Femur (tissue), 1 donor: ENCODE data around the gene LPO.

Experiments used
- DNase-seq: peaks from one replicate; pipeline ENCODE4 v3.0.0-alpha.2; 2017

LPO gene

DNA sequence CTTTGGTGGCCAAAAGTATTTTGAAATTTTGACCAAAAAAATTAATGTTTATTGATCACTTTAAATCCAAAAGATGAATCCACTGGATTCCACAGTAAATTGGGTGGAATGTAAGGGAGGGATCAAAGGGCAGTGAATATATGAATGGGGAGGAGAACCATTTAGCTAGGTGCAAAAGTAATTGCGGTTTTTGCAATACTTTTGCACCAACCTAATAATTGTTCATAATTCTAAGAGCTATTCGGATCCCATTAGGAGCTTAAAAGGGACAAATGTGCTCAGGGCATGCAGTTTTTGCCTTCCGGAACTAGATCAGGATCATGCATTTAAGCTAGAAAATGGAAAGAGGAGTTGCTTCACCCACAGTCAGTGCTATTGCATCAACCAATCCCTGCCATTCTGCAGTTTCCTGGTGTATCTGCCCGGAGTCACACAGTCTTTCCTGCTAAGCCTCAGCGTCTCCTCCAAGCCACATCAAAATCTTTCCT lies at the start of gene LPO:
Gene LPO, plus strand, starts transcription at position 438 of the 488 bp plus-strand sequence. CDS start 4,396 bp downstream, outside the sequence.
- no peak for DNase-seq

- DNase-seq, result peak; percentile 72
These were observed 48.8 kb upstream of the LPO start for GRCh38 chr17:58189436-58190146.

DNA sequence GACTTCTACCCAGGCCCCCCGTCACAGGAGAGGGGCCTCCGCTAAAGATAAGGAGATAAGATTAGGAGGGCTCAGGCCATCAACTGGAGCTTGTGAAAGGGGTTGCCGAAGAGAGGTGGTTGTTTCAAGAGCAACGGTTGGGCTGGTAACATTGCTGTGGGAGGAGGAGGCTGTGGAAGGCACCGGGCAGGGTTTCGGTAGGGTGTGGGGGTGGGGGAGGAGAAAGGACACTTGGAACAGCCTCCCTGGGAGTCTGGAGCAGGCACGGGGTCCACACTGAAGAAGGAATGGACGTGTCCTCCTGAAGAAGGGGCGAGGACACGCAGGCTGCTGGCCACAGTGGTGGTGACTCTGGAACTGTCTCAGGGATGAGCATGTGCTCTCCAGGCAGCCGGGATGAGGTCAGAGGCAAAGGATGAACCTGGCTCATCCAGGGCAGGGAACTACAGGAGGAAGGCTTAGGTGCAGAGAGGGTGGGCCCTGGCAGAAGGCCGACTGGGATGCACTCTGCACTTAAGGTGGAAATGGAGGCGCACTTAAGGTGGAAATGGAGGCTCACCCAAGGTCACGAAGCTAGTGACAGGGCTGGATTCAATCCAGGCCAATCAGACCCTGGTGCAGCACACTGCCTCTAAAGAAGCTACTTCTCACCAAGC lies 47.0 kb upstream of the LPO start:
- no peak for DNase-seq

- DNase-seq, result no peak
These were observed 45.8 kb upstream of the LPO start, which contains the start of gene EPX for GRCh38 chr17:58192612-58193011. EPX (plus strand) TSS chr17:58192726; CDS start chr17:58192847, 121 bp downstream.

DNA sequence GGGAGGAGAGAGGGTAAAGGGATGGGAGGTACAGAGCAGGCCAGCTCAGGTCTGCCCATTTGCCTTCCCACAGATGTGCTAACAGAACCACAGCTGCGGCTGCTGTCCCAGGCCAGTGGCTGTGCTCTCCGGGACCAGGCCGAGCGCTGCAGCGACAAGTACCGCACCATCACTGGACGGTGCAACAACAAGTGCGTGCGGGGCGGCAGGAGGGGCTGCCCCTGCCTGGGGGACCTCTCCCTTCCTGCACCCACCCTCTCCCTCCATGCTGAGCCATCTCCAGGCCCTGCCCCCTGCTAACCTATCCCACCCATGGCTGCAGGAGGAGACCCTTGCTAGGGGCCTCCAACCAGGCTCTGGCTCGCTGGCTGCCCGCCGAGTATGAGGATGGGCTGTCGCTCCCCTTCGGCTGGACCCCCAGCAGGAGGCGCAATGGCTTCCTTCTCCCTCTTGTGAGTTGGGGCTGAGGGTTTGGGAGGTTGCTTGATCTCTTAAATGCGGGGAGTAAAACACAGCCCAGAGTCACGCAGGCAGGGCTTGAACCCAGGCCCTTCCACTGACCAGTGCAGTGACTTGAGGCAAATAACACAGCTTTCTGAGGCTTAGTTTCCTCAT lies 44.6 kb upstream of the LPO start:
- DNase-seq, result no peak

- DNase-seq, result no peak
These were observed 42.8 kb upstream of the LPO start for GRCh38 chr17:58195518-58196123.

DNA sequence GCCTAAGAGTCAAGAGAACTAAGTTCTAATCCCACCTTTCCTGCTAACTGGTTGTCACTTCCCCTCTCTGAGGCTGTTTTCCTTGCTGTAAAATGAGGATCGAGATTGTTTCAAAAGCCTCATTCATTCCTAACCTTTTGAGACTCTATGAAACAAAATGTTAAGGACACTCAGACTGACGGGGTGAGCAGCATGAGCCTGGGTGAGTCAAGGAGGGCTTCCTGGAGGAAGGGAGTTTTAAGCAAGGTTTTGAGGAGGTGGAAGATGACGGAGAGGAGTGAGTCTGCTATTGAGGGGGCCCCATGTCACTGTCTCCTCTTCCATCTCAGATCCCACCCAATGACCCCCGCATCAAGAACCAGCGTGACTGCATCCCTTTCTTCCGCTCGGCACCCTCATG lies 41.8 kb upstream of the LPO start:
- DNase-seq, result no peak

DNA sequence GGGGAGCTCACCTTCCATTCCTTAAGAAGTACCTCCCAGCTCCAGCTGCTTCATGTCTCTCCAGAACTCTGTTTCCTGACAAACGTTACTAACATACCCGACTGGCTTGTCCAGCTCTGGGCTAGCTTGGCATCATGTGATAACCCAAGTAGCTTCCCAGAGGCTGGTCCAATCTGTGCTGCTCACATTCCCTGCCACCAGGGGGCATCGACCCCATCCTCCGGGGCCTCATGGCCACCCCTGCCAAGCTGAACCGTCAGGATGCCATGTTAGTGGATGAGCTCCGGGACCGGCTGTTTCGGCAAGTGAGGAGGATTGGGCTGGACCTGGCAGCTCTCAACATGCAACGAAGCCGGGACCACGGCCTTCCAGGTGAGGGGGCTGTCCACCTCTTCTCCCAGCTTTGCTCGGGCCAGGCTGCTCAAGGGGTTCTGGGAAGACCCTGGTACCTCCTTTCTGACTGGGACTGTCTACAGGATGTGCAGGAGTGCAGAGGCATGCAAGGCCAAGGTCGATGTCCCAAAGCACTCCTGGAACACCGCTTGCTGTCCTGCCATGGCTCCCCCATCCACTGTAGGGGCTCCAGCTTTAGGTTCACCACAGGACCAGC lies 38.3 kb upstream of the LPO start:
- DNase-seq, result no peak

DNA sequence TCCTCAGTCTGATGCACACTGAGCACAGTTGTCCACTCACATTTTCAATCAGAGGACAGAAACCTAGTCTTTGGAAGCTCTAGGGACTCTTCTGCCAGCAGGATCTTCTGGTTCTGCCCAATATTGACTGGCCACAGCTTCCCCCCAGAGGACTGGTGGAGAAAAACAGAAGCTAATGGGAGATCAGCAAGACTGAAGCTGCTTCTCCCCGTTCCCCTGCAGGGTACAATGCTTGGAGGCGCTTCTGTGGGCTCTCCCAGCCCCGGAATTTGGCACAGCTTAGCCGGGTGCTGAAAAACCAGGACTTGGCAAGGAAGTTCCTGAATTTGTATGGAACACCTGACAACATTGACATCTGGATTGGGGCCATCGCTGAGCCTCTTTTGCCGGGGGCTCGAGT lies 35.5 kb upstream of the LPO start:
- DNase-seq, result no peak

DNA sequence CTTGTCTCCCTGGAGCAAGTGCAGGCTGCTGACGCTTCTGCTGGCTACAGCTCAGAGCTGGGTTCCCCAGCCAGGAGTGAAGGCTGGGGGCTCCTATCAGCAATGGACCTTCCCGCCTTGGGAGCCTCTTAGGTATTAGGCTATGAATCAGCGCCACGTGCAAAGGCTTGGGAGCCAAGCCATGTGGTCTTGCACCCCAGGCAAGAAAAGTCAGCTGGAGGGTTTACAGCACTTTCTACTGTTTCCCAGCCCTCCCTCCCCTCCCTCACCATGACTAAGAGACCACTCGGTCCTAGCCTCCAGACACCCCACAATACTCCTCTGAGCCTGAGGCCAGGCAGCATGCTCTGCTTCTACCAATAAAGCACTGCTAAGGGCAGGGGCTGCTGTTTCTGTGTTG lies 33.6 kb upstream of the LPO start:
- no peak for DNase-seq

- DNase-seq, result no peak
These were observed 32.4 kb upstream of the LPO start for GRCh38 chr17:58205936-58206335.

DNA sequence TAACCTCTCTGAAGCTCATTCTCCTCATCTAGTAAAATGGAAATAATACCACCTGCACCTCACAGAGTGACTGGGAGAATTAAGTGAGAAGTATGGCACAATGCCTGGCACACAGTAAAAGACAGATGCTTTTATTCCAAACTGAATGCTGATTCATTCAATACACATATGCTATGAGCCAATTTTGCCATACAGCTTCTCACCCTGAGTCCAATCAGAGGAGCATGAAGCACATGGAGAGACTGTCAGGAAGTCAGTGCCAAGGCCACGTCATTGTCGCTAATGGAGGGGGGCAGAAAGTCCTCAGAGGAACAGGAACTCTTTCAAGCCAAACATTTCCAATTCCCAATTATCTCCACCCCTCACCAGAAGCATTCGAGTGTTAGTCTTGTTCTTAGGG lies 30.9 kb upstream of the LPO start:
- DNase-seq, result no peak

DNA sequence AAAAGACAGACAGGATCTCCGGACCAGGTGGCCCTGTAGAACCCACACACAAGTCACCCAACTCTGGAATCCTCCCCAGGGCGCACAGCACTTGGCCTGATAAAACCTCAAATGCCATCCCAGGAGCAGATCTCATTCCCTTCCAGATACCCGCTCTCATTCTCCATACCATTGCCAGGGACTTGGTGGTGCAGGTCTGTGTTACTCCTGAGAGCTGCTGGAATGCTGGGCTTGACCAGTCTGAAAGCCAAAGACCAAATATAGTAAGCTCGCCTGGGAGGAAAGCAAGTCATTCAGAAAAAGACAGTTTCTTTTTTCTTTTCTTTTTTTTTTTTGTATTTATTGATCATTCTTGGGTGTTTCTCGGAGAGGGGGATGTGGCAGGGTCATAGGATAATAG lies 30.0 kb upstream of the LPO start:
- DNase-seq, result no peak

DNA sequence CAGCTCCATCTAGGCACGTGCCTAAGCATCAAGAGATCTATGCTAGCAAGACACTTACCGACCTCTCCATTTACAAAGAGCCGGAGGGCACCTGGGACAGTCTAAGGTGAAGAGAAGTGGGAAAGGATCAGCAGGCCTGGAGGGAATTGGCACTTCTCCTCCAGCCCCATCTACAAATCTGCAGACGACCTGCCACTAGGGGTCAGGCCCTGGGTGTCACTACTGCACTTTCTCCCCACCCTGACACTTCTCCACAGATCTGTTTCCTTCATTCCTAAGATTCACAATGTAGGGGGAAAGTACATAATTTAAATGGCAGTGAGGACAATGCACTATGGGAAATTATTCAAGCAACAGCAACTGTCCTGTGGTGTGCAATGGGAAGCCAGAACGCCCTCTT lies 27.5 kb upstream of the LPO start:
- no peak for DNase-seq

GRCh38 chr17:58215685-58216084 lies 22.7 kb upstream of the LPO start:
- no peak for DNase-seq

GRCh38 chr17:58217766-58218165 lies 20.6 kb upstream of the LPO start:
- DNase-seq, result no peak

GRCh38 chr17:58219007-58219788 lies 19.2 kb upstream of the LPO start, which contains the start of gene MKS1:
MKS1 (minus strand) TSS chr17:58219255; CDS start chr17:58219230, 25 bp downstream.
- DNase-seq, result peak; percentile 97

DNA sequence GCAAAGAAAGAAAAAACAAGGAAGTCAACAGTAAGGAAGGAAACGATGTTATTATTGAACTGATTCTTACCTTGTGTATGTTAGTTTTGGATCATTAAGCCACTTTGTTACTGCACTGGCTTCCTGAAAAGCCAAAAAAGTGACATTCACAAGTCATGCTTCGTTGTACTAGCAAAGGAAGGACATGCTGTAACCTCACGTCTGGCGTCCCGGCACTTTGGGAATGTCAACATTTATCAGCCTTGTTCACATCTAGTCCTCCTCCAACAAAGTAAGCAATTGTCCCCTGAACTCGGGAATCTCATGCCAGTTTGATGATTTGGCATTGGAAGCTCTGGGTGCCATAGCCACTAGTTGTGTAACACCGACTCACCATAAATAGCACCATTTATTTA lies 18.6 kb upstream of the LPO start:
- DNase-seq, result no peak

DNA sequence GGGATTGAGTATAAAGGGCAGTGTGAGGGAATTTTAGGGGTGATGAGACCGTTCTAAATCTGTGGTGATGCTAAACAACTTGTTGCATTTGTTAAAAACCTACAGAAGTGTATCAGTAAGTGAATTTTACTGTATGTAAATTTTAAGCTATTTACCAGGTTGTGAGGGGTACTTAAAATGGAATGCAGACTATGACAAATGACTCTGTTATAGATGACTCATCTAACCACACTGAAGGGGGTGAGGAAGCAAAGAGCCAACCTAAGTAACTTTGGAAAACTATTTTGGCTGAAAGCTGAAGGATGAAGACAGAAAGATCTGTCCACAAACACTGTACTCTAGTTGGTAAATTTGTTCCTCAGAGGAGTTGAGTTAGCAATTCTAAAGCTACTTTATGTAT lies 14.1 kb upstream of the LPO start:
- no peak for DNase-seq

DNA sequence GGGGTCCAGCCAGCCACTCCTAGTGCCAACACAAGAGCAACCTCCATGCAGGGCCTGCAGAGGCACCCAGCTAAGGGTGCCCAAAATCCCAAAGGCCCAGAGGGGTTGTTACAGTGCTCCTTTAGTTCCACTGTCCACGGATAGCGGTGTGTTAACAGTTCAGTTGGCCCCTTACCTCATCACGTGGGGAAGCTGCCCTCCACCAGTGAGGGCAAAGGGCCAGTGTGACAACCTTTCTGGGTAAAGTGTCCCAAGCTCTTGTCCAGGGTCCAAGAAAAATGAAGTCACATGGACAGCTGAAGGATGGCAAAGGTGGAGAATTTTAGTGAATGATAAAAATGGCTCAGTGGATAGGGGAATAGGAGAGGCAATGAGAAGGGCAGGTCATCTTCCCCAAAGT lies 10.7 kb upstream of the LPO start:
- DNase-seq, result no peak

DNA sequence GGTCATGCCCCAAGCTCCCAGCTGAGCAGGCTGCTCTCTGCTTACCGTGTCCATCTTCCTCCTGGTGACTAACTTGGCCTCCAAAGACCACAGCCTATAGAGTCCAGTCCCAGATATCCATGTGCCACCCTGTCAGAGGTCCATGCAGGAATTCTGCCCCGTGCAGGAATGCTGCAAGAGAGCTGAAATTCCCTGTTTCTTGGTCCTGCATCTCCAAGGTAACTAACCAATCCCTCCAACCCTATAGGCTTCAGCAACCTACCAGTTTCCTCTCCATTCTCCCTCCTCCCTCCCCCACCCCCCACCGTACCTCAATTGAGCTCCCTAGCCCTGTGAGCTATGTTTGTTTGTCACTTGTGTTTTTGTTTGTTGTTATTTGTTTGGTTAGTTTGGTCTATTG lies 9.7 kb upstream of the LPO start:
- no peak for DNase-seq

- DNase-seq, result no peak
These were observed 9.0 kb upstream of the LPO start for GRCh38 chr17:58229384-58229783.
